Nephron progenitor cell (in vitro differentiated cells): ENCODE data around the gene IL3.

Experiments
- DNase-seq: peaks from one replicate; pipeline ENCODE4 v3.0.0; 2021
- H3K27ac Mint-ChIP-seq: 2 replicates; pipeline ENCODE4 v1.8.0; 2021; ENCODE audit warnings: mild to moderate bottlenecking, moderate library complexity, mixed read lengths
- H3K27me3 Mint-ChIP-seq: 2 replicates; pipeline ENCODE4 v1.8.0; 2021; ENCODE audit warnings: mild to moderate bottlenecking, low read depth, mixed read lengths; ENCODE audit not compliant: poor library complexity
- H3K36me3 Mint-ChIP-seq: 2 replicates; pipeline ENCODE4 v1.8.0; 2021; ENCODE audit warnings: low read depth, mixed read lengths
- H3K4me1 Mint-ChIP-seq: 2 replicates; pipeline ENCODE4 v1.8.0; 2021; ENCODE audit warnings: mixed read lengths
- H3K4me3 Mint-ChIP-seq: 2 replicates; pipeline ENCODE4 v1.8.0; 2021; ENCODE audit warnings: mild to moderate bottlenecking, moderate library complexity, mixed read lengths
- H3K9me3 Mint-ChIP-seq: 2 replicates; pipeline ENCODE4 v1.8.0; 2021; ENCODE audit warnings: mild to moderate bottlenecking, moderate library complexity, mixed read lengths
- CTCF ChIP-seq: fragments of 200-600 bp; sonication (generic); IDR thresholded peaks from 2 replicates; pipeline ENCODE4 v1.5.0; 2021; ENCODE audit warnings: antibody characterized with exemption

IL3 gene

GRCh38 chr5:132070460-132071337 lies 10.2 kb downstream of the IL3 start:
- no peak for DNase-seq
- Mint-ChIP-seq H3K27me3 (peaks cover 4% of the 10 kb centered on the region), H3K27ac (no peak overlapping the region), H3K9me3 (no peaks in the 10 kb centered on the region), H3K4me3 (no peak overlapping the region), H3K36me3 (no peaks in the 10 kb centered on the region), H3K4me1 (peaks cover 9% of the 10 kb centered on the region)
- TF ChIP-seq CTCF: no peak

GRCh38 chr5:132071338-132071707 lies 10.9 kb downstream of the IL3 start:
- no peak for TF ChIP-seq CTCF
- H3K27ac Mint-ChIP-seq: no peak overlapping the region
- H3K27me3 Mint-ChIP-seq: peaks cover 4% of the 10 kb centered on the region
- H3K4me1 Mint-ChIP-seq: peaks cover 9% of the 10 kb centered on the region
- no peaks in the 10 kb centered on the region for H3K36me3 Mint-ChIP-seq
- H3K4me3 Mint-ChIP-seq: no peak overlapping the region
- H3K9me3 Mint-ChIP-seq: no peaks in the 10 kb centered on the region
- no peak for DNase-seq

GRCh38 chr5:132072070-132072469 lies 11.6 kb downstream of the IL3 start:
- Mint-ChIP-seq H3K4me3 (no peak overlapping the region), H3K4me1 (peaks cover 9% of the 10 kb centered on the region), H3K9me3 (no peaks in the 10 kb centered on the region), H3K36me3 (no peaks in the 10 kb centered on the region), H3K27ac (no peak overlapping the region), H3K27me3 (peaks cover 4% of the 10 kb centered on the region)
- DNase-seq: no peak
- TF ChIP-seq CTCF: no peak

- Mint-ChIP-seq H3K27ac (no peak overlapping the region), H3K4me1 (peaks cover 9% of the 10 kb centered on the region), H3K36me3 (no peaks in the 10 kb centered on the region), H3K4me3 (no peak overlapping the region), H3K27me3 (peaks cover 4% of the 10 kb centered on the region), H3K9me3 (no peaks in the 10 kb centered on the region)
- TF ChIP-seq CTCF: no peak
- no peak for DNase-seq
These were observed 12.1 kb downstream of the IL3 start for GRCh38 chr5:132072528-132072927.

- no peaks in the 10 kb centered on the region for H3K9me3 Mint-ChIP-seq
These were observed 13.0 kb downstream of the IL3 start, which contains the start of gene CSF2 for GRCh38 chr5:132073231-132074013. TSS of gene CSF2 (plus strand) at chr5:132073789. CDS start at chr5:132073824, 35 bp downstream.

More at GRCh38 chr5:132073231-132074013, 13.0 kb downstream of the IL3 start, which contains the start of gene CSF2:
- Mint-ChIP-seq H3K36me3 (no peaks in the 10 kb centered on the region), H3K27me3 (peaks cover 4% of the 10 kb centered on the region), H3K4me1 (peaks cover 9% of the 10 kb centered on the region), H3K27ac (no peak within 1 kb of the TSS), H3K4me3 (no peak within 1 kb of the TSS)
- no peak for DNase-seq
- no peak for TF ChIP-seq CTCF
